Caki2 (cell line): Measurements from ENCODE around the gene EXOC6. TPM values are rescaled to one million over a fixed set of nuclear protein-coding genes. Genes with fewer than 3 reads are reported as not detected.
A peak's percentile ranks its signal among the peaks of the same experiment; 100 is the strongest.
"Not testable (repeated sequence)": the region's sequence is repeated elsewhere in the genome, so short reads cannot be mapped to it uniquely, and the experiment has no call there.

Experiments used
- DNase-seq: peaks from one replicate; pipeline ENCODE4 v3.0.0-alpha.2; 2015; ENCODE audit warnings: low read depth
- in situ Hi-C: cut with HindIII; loops from 2 replicates; pipeline ENCODE4 v1.10.0; 2016; ENCODE audit warnings: low sequenced_read_pairs, low pct_unique_long_range_greater_than_20kb, mixed read lengths
- total RNA-seq: library from RNA; depleted of rRNA; stranded (reverse); fragments of >200 nt; shearing (Covaris generic); gene quantifications from 2 replicates; pipeline ENCODE4 v1.2.3, GENCODE V29; 2014; ENCODE audit warnings: low replicate concordance

The EXOC6 gene
- total RNA-seq, 1 experiment from 2014 or later, result 5.3 TPM

GRCh38 chr10:92970301-92971070, 122.2 kb downstream of the EXOC6 start:
- DNase-seq, result peak; percentile 17

DNA sequence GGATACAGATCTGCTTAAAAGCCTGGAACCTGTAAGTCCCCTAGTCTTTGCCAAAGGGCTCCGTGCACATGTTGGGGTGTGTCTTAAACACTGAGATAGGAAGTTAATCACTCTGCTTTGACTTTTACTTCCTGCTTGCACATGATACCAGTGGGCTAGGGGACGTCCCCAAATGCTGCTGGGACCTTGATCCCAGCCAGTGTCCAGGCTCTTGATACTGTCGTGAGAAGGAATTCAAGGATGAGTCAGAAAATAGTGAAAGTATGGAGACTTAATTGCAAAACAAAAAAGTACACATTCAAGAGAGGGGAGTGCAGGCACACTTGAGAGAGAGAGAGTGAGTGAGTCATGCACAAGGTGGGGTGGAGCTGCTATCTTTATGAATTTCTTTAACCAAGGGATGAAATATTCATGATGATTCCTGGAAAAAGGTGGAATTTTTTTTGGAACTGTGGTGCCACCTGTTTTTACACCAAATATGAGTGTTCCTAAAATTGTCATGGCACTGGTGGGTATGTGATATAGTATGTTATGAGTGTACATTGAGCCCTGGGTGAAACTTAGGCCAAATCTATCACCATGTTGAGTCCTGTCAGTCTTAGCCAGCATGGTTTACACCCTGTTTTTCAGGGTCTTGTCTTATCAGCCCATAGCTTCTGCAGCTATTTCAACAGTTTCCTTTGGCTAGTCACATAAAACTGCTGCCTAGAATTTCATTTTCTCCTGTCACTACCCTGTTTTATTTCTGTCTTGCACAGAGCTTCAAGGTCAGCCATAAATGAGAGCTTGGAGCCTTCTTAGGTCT, 123.9 kb downstream of the EXOC6 start:
- in situ Hi-C loops, result no loop called here
- DNase-seq, result peak; percentile 82

More at GRCh38 chr10:92970301-92971070, 122.2 kb downstream of the EXOC6 start:
- in situ Hi-C loops, result no loop called here

DNA sequence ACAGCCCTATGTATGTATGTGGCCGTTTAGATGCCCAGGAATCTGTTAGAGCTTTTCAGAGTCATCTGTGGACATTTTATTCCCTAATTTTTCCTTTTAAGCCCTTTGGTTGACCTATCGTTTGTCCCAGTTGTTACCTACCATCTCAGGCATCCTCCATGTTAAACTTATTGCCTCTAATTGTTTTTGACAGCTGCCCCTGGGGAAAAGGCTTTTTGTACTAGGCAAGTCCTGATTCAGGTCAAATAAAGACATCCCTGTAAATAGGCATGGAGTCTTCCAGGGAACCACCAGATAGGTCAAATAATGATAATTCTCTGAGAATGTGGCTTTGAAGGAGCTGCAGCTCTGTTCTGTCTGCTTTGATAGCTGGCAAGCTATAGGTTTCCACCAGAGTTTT, 124.6 kb downstream of the EXOC6 start:
- in situ Hi-C loops, result no loop called here
- no peak for DNase-seq

DNA sequence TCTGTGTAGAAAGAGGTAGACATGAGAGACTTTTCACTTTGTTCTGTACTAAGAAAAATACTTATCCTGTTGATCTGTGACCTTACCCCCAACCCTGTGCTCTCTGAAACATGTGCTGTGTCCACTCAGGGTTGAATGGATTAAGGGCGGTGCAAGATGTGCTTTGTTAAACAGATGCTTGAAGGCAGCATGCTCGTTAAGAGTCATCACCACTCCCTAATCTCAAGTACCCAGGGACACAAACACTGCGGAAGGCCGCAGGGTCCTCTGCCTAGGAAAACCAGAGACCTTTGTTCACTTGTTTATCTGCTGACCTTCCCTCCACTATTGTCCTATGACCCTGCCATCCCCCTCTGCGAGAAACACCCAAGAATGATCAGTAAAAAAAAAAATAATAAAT, 128.0 kb downstream of the EXOC6 start:
- in situ Hi-C loops, DNase-seq: not testable (repeated sequence)

DNA sequence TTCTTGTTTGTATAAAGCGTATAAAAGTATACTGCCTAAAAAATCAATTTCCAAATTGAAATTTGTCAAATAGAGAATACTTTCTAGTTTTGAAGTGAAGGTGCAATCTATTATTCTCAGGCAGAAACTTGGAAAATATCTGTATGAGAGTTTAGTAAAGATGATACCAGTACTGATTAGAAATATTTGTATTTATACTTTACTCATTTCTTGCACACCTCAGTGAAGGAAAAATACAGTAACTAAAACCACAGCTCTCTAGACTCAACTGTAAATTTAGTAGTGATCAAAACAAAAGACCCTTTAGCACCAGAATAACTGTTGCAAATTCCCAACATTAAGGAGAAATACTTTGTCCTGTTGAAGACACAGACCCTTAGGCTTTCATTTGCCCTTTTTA, 140.9 kb downstream of the EXOC6 start:
- in situ Hi-C loops, result no loop called here
- DNase-seq, result no peak

DNA sequence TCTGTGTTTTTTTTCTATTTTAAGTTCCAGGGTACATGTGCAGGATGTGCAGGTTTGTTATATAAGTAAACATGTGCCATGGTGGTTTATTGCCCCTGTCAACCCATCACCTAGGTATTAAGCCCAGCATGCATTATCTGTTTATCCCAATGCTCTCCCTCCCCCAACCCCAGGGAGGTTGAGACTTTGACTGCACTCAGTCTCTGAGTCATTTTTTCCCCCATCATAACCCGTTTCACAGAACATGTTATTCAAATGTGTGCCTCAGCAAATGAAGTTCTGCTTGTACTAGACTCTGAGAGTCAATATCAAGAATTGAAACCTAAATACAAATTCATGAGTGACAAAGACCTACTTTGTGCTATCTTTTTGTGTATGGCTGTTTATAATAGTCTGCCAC, 142.3 kb downstream of the EXOC6 start:
- in situ Hi-C loops, result no loop called here
- no peak for DNase-seq

GRCh38 chr10:92991513-92991912, 143.2 kb downstream of the EXOC6 start:
- in situ Hi-C loops, result no loop called here
- DNase-seq, result no peak

GRCh38 chr10:92993699-92994272, 145.5 kb downstream of the EXOC6 start:
- DNase-seq, result no peak
- in situ Hi-C loops, result no loop called here

- in situ Hi-C loops, result no loop called here
These were observed 147.2 kb downstream of the EXOC6 start for GRCh38 chr10:92995509-92995908.

GRCh38 chr10:92997620-92998019, 149.3 kb downstream of the EXOC6 start:
- in situ Hi-C loops, result no loop called here
- no peak for DNase-seq

More at GRCh38 chr10:92995509-92995908, 147.2 kb downstream of the EXOC6 start:
- DNase-seq, result no peak

DNA sequence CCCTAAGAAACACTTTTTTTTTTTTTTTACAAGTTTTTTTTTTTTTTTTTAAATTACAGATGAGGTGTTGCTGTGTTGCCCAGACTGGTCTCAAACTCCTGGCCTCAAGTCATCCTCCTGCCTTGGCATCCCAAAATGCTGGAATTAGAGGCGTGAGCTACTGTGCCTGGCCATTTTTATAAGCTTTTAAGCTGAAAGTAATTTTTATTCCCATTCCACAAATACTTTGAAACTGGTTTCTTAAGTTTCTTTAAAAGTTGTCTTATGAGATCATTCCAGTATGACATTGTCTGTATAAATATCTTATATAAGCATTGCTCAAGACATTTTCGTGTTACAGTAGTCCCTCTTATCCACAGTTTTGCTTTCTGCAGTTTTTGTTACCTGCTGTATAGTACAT, 150.9 kb downstream of the EXOC6 start:
- in situ Hi-C loops, result no loop called here

GRCh38 chr10:93006435-93007039, 158.2 kb downstream of the EXOC6 start:
- peak; percentile 41 for DNase-seq
- in situ Hi-C loops, result no loop called here

More for the DNA sequence above, 150.9 kb downstream of the EXOC6 start:
- DNase-seq, result no peak

- in situ Hi-C loops, result no loop called here
- no peak for DNase-seq
These were observed 167.4 kb downstream of the EXOC6 start for GRCh38 chr10:93015722-93016121.

- in situ Hi-C loops, result no loop called here
- no peak for DNase-seq
These were observed 174.8 kb downstream of the EXOC6 start for GRCh38 chr10:93023013-93023650.

- no peak for DNase-seq
These were observed 177.8 kb downstream of the EXOC6 start for GRCh38 chr10:93026072-93026471.

GRCh38 chr10:93027508-93027907, 179.2 kb downstream of the EXOC6 start:
- in situ Hi-C loops, result no loop called here

More at GRCh38 chr10:93026072-93026471, 177.8 kb downstream of the EXOC6 start:
- in situ Hi-C loops, result no loop called here

GRCh38 chr10:93028883-93029282, 180.6 kb downstream of the EXOC6 start:
- in situ Hi-C loops, result no loop called here
- peak; percentile 37 for DNase-seq

More at GRCh38 chr10:93027508-93027907, 179.2 kb downstream of the EXOC6 start:
- no peak for DNase-seq

DNA sequence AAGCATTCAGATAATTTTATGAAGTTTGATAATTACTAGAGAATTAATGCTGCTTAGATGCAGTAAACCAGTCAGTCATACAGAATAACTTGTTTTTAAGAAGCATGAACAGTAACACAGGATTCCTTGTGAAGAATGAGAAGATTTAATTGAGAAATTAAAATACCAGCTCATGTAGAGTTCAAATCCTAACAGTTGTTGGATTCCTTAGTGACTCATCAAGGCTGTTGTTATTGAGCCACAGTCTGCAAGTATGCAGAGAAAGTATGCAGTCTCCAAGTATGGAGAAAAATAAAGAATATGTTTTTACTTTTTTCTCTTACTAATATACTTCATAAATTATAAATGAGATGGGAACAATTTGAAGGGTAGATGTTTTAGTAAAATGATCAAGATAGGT, 182.1 kb downstream of the EXOC6 start:
- in situ Hi-C loops, result no loop called here
- DNase-seq, result no peak
